Keratinocyte (primary cell): ENCODE measurements around the gene MAP3K3. TPM values are rescaled to one million over a fixed set of nuclear protein-coding genes. Genes with fewer than 3 reads are reported as not detected.

Experiments
- DNase-seq: peaks from one replicate; pipeline ENCODE4 v3.0.0-alpha.2; 2011; ENCODE audit warnings: low read depth, missing footprints, low spot score
- FAIRE-seq: peaks from 2 replicates; lab custom pipeline; 2011; peaks lifted over from hg19 to GRCh38; lab: Jason Lieb, UNC
- H2AFZ ChIP-seq: 2 replicates; pipeline ENCODE4 v1.6.0; 2012; ENCODE audit warnings: low read length, control low read depth, inconsistent platforms; ENCODE audit not compliant: control insufficient read depth
- H3K27ac ChIP-seq: 2 replicates; pipeline ENCODE4 v1.5.1; 2011; ENCODE audit warnings: low read length; ENCODE audit not compliant: control insufficient read depth, insufficient read depth
- H3K27me3 ChIP-seq: 3 replicates; pipeline ENCODE4 v1.6.0; 2011; ENCODE audit warnings: low read length; ENCODE audit not compliant: control insufficient read depth, insufficient read depth; ENCODE audit errors: extremely low read depth
- H3K36me3 ChIP-seq, 2 experiments: 2 replicates in 1 of 2; 3 replicates in 1 of 2; pipeline ENCODE4 v1.5.1; 2011; ENCODE audit warnings: low read length in 2 of 2, mild to moderate bottlenecking in 1 of 2; ENCODE audit not compliant: control insufficient read depth in 2 of 2, insufficient read depth in 2 of 2; ENCODE audit errors: extremely low read depth in 1 of 2
- H3K4me1 ChIP-seq: 3 replicates; pipeline ENCODE4 v1.5.1; 2011; ENCODE audit warnings: low read length; ENCODE audit not compliant: control insufficient read depth, insufficient read depth; ENCODE audit errors: extremely low read depth
- H3K4me2 ChIP-seq: 3 replicates; pipeline ENCODE4 v1.6.0; 2011; ENCODE audit warnings: low read depth, low read length; ENCODE audit not compliant: control insufficient read depth, insufficient read depth; ENCODE audit errors: extremely low read depth
- H3K4me3 ChIP-seq, 3 experiments: fragments of 200-600 bp in 1 of 3; sonication (generic) in 1 of 3; 2 replicates in 2 of 3; 3 replicates in 1 of 3; pipeline ENCODE4 v1.5.1; 2011 to 2016; ENCODE audit warnings: low read length in 3 of 3, mild to moderate bottlenecking in 3 of 3, control low read depth in 2 of 3, inconsistent platforms in 1 of 3, low read depth in 1 of 3, mixed read lengths in 1 of 3, mixed run types in 1 of 3, moderate library complexity in 1 of 3; ENCODE audit not compliant: control insufficient read depth in 2 of 3, insufficient read depth in 2 of 3; ENCODE audit errors: extremely low read depth in 1 of 3
- H3K79me2 ChIP-seq: 2 replicates; pipeline ENCODE4 v1.6.0; 2012; ENCODE audit warnings: low read length; ENCODE audit not compliant: control insufficient read depth, insufficient read depth
- H3K9ac ChIP-seq: 3 replicates; pipeline ENCODE4 v1.6.0; 2011; ENCODE audit warnings: low read length; ENCODE audit not compliant: control insufficient read depth, insufficient read depth; ENCODE audit errors: extremely low read depth
- H3K9me1 ChIP-seq: 3 replicates; pipeline ENCODE4 v1.6.0; 2011; ENCODE audit warnings: low read length; ENCODE audit not compliant: control insufficient read depth, insufficient read depth; ENCODE audit errors: extremely low read depth
- H3K9me3 ChIP-seq: 2 replicates; pipeline ENCODE4 v1.5.1; 2012; ENCODE audit warnings: low read depth, low read length; ENCODE audit not compliant: control insufficient read depth
- H4K20me1 ChIP-seq: 3 replicates; pipeline ENCODE4 v1.6.0; 2011; ENCODE audit warnings: low read length; ENCODE audit not compliant: control insufficient read depth, insufficient read depth; ENCODE audit errors: extremely low read depth
- EZH2 ChIP-seq: IDR thresholded peaks from one replicate; pipeline ENCODE4 v1.6.1; 2012; ENCODE audit warnings: inconsistent platforms, mild to moderate bottlenecking, low read length, moderate library complexity
- dilution Hi-C: fragments of 300-500 bp; cut with MboI; formaldehyde crosslinking; loops from one replicate; pipeline ENCODE4 v1.7.0; 2020; ENCODE audit warnings: low sequenced_read_pairs; ENCODE audit not compliant: extremely low pct_ligation_motif_present
- polyA plus RNA-seq, 5 experiments: library from polyadenylated mRNA; depleted of rRNA in 3 of 5; stranded (reverse) in 3 of 5; stranded (forward) in 1 of 5; unstranded in 1 of 5; fragments of >200 nt; gene quantifications; 1 replicate in 1 of 5; 2 replicates in 3 of 5; 3 replicates in 1 of 5; pipeline versions ENCODE4 v1.2.1 to v1.2.3, GENCODE V29; 2011 to 2012; ENCODE audit warnings: missing spikeins in 2 of 5, low read depth in 1 of 5, low replicate concordance in 1 of 5
- TF ChIP-seq, protein P1 (sequence below), 3 experiments: IDR thresholded peaks in 1 of 3; conservative IDR thresholded peaks in 1 of 3; optimal IDR thresholded peaks in 1 of 3; 2 replicates in 2 of 3; 3 replicates in 1 of 3; pipeline versions ENCODE3 to v1.5.1; 2011; ENCODE audit warnings: low read length in 3 of 3, mild to moderate bottlenecking in 3 of 3, moderate library complexity in 2 of 3, control low read depth in 1 of 3, inconsistent platforms in 1 of 3; ENCODE audit not compliant: insufficient read depth in 2 of 3; ENCODE audit errors: extremely low read depth in 1 of 3

MAP3K3 gene
- polyA plus RNA-seq, 1 donor (not counting 4 experiments of a cell fraction or from before 2014, with no cell fraction given) = 9.8 TPM

DNA sequence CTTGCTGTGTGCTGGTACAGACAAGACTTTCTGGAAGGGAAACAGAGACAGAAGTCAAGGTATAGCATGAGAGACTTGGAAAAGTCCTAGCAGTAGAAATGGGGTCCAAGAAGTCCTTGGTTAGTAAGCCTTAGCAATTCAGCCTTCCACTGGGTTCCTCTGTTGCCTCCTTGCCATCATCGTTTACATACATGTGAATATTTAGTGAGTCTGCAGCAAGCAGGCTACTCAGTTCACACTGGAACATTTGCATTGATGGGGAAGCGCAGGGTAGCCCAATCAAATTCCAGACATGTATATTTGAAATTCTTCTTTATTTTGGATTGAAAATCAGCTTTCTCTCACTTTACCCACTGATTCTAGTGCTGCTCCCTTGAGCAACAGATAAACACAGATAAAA is 50.6 kb downstream of the MAP3K3 start:
- no peak overlapping the region for H2AFZ ChIP-seq

DNA sequence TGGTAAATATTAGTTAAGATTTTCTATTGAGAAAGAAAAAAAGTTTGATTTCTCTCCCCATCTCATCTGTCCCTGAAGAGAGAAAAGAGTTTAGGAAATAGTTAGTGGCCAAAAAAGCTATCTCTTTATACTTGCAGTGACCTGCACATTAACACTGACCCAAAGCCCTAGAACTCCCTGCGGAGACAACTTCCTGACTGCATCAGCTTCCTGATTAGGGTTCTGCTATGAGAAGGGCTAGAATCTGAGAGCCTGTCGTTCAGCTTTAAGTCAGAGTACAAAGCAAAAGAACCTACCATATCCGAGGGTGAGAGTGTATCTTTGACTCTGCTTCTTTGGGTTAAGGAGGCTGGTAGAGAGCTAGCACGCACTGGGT is 53.0 kb downstream of the MAP3K3 start:
- no peaks in the 10 kb centered on the region for H4K20me1 ChIP-seq
- TF ChIP-seq, protein P1, sequence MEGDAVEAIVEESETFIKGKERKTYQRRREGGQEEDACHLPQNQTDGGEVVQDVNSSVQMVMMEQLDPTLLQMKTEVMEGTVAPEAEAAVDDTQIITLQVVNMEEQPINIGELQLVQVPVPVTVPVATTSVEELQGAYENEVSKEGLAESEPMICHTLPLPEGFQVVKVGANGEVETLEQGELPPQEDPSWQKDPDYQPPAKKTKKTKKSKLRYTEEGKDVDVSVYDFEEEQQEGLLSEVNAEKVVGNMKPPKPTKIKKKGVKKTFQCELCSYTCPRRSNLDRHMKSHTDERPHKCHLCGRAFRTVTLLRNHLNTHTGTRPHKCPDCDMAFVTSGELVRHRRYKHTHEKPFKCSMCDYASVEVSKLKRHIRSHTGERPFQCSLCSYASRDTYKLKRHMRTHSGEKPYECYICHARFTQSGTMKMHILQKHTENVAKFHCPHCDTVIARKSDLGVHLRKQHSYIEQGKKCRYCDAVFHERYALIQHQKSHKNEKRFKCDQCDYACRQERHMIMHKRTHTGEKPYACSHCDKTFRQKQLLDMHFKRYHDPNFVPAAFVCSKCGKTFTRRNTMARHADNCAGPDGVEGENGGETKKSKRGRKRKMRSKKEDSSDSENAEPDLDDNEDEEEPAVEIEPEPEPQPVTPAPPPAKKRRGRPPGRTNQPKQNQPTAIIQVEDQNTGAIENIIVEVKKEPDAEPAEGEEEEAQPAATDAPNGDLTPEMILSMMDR (optimal IDR thresholded peaks at IDR 0.05 in 1 of 3, IDR thresholded peaks at IDR 0.05 in 1 of 3, conservative IDR thresholded peaks at IDR 0.05 in 1 of 3; ENCODE audit: extremely low read depth in 1 of 3, insufficient read depth in 2 of 3, low read length in 3 of 3) = no peak
- no peak for TF ChIP-seq EZH2
- no peak overlapping the region for H2AFZ ChIP-seq
- H3K9me3 ChIP-seq = no peaks in the 10 kb centered on the region
- no peaks in the 10 kb centered on the region for H3K9me1 ChIP-seq
- H3K27me3 ChIP-seq = no peaks in the 10 kb centered on the region
- no peak for FAIRE-seq
- H3K4me3 ChIP-seq = no peak overlapping the region
- H3K4me1 ChIP-seq = peaks cover 11% of the 10 kb centered on the region
- dilution Hi-C loops = no loop called here
- H3K79me2 ChIP-seq = no peaks in the 10 kb centered on the region
- DNase-seq = no peak
- H3K4me2 ChIP-seq = peak overlapping the region; percentile 1
- H3K9ac ChIP-seq = no peak overlapping the region
- peaks cover 0 to 10% of the 10 kb centered on the region in 2 experiments for H3K36me3 ChIP-seq
- H3K27ac ChIP-seq = no peak overlapping the region

More for the DNA sequence above, 50.6 kb downstream of the MAP3K3 start:
- H4K20me1 ChIP-seq = no peaks in the 10 kb centered on the region
- TF ChIP-seq, protein P1 (optimal IDR thresholded peaks at IDR 0.05 in 1 of 3, IDR thresholded peaks at IDR 0.05 in 1 of 3, conservative IDR thresholded peaks at IDR 0.05 in 1 of 3; ENCODE audit: extremely low read depth in 1 of 3, insufficient read depth in 2 of 3, low read length in 3 of 3) = no peak
- no peak for TF ChIP-seq EZH2
- no peaks in the 10 kb centered on the region for H3K9me1 ChIP-seq
- peaks cover 0 to 16% of the 10 kb centered on the region in 2 experiments for H3K36me3 ChIP-seq
- peaks cover 11% of the 10 kb centered on the region for H3K4me1 ChIP-seq
- DNase-seq (no peak), FAIRE-seq (no peak)
- no peak overlapping the region for H3K9ac ChIP-seq
- no peak overlapping the region for H3K4me2 ChIP-seq
- dilution Hi-C loops = no loop called here
- H3K79me2 ChIP-seq = no peaks in the 10 kb centered on the region
- no peaks in the 10 kb centered on the region for H3K9me3 ChIP-seq
- no peak overlapping the region for H3K27ac ChIP-seq
- no peaks in the 10 kb centered on the region for H3K27me3 ChIP-seq
- H3K4me3 ChIP-seq = no peak overlapping the region
